Omental fat pad (tissue), 4 donors: Measurements from ENCODE around the gene UBE2D2. TPM values are rescaled to one million over a fixed set of nuclear protein-coding genes. Genes with fewer than 3 reads are reported as not detected.
"Not testable (repeated sequence)": the region's sequence is repeated elsewhere in the genome, so short reads cannot be mapped to it uniquely, and the experiment has no call there.

Experiments used
- ATAC-seq: fragments of 150-250 bp; one replicate; pipeline ENCODE4 v1.9.1; 2016; ENCODE audit warnings: mild to moderate bottlenecking, moderate library complexity; ENCODE audit not compliant: low FRiP score
- DNase-seq: peaks from one replicate; pipeline ENCODE4 v3.0.0-alpha.2; 2019; ENCODE audit warnings: low spot score
- total RNA-seq, 4 donors: library from RNA; depleted of rRNA; stranded (reverse); fragments of >200 nt; gene quantifications; one replicate each; pipeline ENCODE4 v1.1.0, GENCODE V29; 2016
- TF ChIP-seq, protein P1 (sequence below), 3 donors: fragments of 450-650 bp; IDR thresholded peaks; one replicate each; pipeline ENCODE4 v1.5.1; 2016 to 2017; ENCODE audit warnings: antibody characterized with exemption in 3 of 3, mild to moderate bottlenecking in 3 of 3, moderate library complexity in 2 of 3

Gene UBE2D2
- 10 to 100 TPM; 50.4 to 76.9 (median 70.4) TPM for total RNA-seq

GRCh38 chr5:139560752-139561654 is at the start of gene UBE2D2:
Gene UBE2D2 (plus strand): TSS chr5:139561339. CDS start chr5:139561792, 453 bp downstream.
- TF ChIP-seq, protein P1, sequence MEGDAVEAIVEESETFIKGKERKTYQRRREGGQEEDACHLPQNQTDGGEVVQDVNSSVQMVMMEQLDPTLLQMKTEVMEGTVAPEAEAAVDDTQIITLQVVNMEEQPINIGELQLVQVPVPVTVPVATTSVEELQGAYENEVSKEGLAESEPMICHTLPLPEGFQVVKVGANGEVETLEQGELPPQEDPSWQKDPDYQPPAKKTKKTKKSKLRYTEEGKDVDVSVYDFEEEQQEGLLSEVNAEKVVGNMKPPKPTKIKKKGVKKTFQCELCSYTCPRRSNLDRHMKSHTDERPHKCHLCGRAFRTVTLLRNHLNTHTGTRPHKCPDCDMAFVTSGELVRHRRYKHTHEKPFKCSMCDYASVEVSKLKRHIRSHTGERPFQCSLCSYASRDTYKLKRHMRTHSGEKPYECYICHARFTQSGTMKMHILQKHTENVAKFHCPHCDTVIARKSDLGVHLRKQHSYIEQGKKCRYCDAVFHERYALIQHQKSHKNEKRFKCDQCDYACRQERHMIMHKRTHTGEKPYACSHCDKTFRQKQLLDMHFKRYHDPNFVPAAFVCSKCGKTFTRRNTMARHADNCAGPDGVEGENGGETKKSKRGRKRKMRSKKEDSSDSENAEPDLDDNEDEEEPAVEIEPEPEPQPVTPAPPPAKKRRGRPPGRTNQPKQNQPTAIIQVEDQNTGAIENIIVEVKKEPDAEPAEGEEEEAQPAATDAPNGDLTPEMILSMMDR (IDR thresholded peaks at IDR 0.05) = no peak
- DNase-seq (peak; percentile 97), ATAC-seq (peak; percentile 99)

DNA sequence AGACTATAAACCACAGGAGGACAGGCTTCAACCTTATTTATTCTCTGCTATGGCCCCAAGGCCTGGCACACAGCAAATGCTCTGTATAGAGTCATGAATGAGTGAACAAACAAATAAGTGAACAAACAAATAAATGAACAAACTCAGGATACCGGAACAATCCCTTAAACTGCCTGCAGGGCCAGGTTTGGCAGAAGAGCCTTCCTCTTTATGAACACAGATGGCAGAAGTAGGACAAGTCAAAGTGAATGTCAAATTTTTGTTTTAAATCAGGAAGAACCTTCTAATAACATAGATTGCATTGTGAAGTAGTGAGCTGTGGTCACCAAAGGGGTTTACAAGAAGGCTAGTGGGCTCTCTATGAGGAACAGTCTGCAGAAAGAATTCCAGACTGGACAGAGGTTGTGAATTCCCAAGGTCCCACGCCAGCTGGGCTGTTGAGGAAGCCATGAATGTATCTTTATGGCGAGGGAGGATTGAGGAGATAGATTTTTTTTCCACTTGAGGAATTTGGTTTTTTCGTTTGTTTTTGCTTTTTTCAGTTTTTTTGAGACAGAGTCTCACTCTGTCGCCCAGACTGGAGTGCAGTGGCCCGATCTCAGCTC is 48.3 kb upstream of the UBE2D2 start:
- TF ChIP-seq, protein P1 (IDR thresholded peaks at IDR 0.05) = no peak
- DNase-seq (no peak), ATAC-seq (no peak)

DNA sequence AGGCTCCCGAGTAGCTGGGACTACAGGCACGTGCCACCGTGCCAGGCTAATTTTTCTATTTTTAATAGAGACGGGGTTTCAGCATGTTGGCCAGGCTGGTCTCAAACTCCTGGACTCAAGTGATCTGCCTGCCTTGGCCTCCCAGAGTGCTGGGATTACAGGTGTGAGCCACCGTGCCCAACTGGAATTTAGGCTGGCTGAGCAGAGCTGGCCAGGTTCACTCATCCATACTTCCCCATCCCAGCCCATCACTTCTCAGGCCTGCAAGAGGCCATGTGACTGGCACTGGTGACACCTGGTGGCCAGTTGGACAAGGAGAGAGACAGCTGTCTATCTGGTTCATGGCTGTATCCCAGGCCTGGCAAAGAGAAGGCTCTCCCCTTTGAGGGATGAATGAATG is 47.7 kb upstream of the UBE2D2 start:
- peak; percentile 54 for DNase-seq
- ATAC-seq = not testable (repeated sequence)

- ATAC-seq (no peak), DNase-seq (no peak)
- TF ChIP-seq, protein P1 (IDR thresholded peaks at IDR 0.05) = no peak
Observed at GRCh38 chr5:139513852-139514485, 47.2 kb upstream of the UBE2D2 start.

DNA sequence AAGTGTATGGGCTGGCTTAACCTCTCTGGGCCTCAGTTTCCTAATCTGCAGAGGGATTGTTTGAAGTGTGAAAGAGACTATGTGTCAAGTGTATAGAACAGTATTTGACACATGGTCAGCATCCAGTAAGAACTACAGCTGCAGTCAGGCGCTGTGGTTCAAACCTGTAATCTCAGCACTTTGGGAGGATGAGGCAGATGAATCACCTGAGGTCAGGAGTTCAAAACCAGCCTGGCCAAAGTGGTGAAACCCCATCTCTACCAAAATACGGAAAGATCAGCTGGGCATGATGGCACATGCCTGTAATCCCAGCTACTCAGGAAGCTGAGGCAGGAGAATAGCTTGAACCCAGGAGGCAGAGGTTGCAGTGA is 46.7 kb upstream of the UBE2D2 start:
- ATAC-seq (no peak), DNase-seq (no peak)
- TF ChIP-seq, protein P1 (IDR thresholded peaks at IDR 0.05) = no peak

- TF ChIP-seq, protein P1 (IDR thresholded peaks at IDR 0.05) = peak in 2 of 3 donors; percentile 68 to 76
- ATAC-seq (peak; percentile 99), DNase-seq (peak; percentile 88)
Observed at GRCh38 chr5:139517683-139518564, 43.2 kb upstream of the UBE2D2 start.
